ENCODE measurements around the gene ACSS3.

- TF ChIP-seq CTCF (IDR thresholded peaks at IDR 0.05; ENCODE audit: low read length) (no peak), EZH2 (IDR thresholded peaks at IDR 0.05; ENCODE audit: borderline replicate concordance, low read length) (no peak)
Measured at GRCh38 chr12:81083018-81083417, 5.1 kb downstream of the ACSS3 start.
